ENCODE results near the gene IGFLR1. TPM values are rescaled to one million over a fixed set of nuclear protein-coding genes. Genes with fewer than 3 reads are reported as not detected.

Gene IGFLR1
- polyA plus RNA-seq, 1 of the 3 experiments (the other 2 are of a cell fraction): 5.6 TPM

- POLR2A ChIA-PET: no interaction called here
- Histone ChIP-seq H2AFZ (ENCODE audit: low read depth) (no peak overlapping the region), H3K79me2 (ENCODE audit: insufficient read depth) (no peaks in the 10 kb centered on the region), H3K9me3 (no peaks in the 10 kb centered on the region), H3F3A (replicated peaks; ENCODE audit: insufficient read depth) (no peaks in the 10 kb centered on the region), H3K4me1 (ENCODE audit: control insufficient read depth in 1 of 2, insufficient read depth in 2 of 2, low read depth in 1 of 2, low read length in 1 of 2) (no peaks in the 10 kb centered on the region), H3K4me2 (no peak overlapping the region), H3K4me3 (ENCODE audit: low read depth in 2 of 2, low read length in 1 of 2) (no peak overlapping the region), H3K36me3 (replicated peaks in 1 of 2; ENCODE audit: control insufficient read depth in 1 of 2, insufficient read depth in 2 of 2, low read length in 1 of 2) (peaks cover 0 to 3% of the 10 kb centered on the region in 2 experiments), H3K9me2 (no peaks in the 10 kb centered on the region), H3K27ac (ENCODE audit: low read depth in 2 of 2, low read length in 1 of 2) (no peak overlapping the region), H3K27me3 (ENCODE audit: insufficient read depth) (no peaks in the 10 kb centered on the region), H3K9ac (no peak overlapping the region), H4K20me1 (ENCODE audit: insufficient read depth) (no peaks in the 10 kb centered on the region)
- CTCF ChIA-PET: interaction anchor here (0.6 to 1.2 kb wide), 2 partner anchors 10 to 141 kb away, joined by 3 to 4 read pairs; no protein-coding TSS in a partner anchor
- 83% methylated on average over 5 of the region's 19 CpGs for WGBS (ENCODE audit: low lambda C conversion rate)
- no peak for DNase-seq
- TF ChIP-seq USF1 (IDR thresholded peaks at IDR 0.05; ENCODE audit: borderline replicate concordance, low read depth) (no peak), YY1 (IDR thresholded peaks at IDR 0.05; ENCODE audit: low read depth) (no peak), IRF3 (IDR thresholded peaks at IDR 0.05; ENCODE audit: low read depth, low read length) (no peak), EP300 (IDR thresholded peaks at IDR 0.05; ENCODE audit: borderline replicate concordance in 1 of 2, low read depth in 1 of 2, low read length in 1 of 2) (no peak), RAD21 (IDR thresholded peaks at IDR 0.05; ENCODE audit: low read length) (no peak), ZBTB33 (IDR thresholded peaks at IDR 0.05; ENCODE audit: borderline replicate concordance, low read depth) (no peak), TAF1 (IDR thresholded peaks at IDR 0.05; ENCODE audit: borderline replicate concordance, low read depth, low read length) (no peak), MXI1 (IDR thresholded peaks at IDR 0.05; ENCODE audit: low read depth, low read length) (no peak), SMC3 (IDR thresholded peaks at IDR 0.05; ENCODE audit: low read depth, low read length) (no peak)
Observed at GRCh38 chr19:35789978-35790944, 48.0 kb upstream of the IGFLR1 start.

- Histone ChIP-seq H3K4me2 (no peak overlapping the region), H3K79me2 (ENCODE audit: insufficient read depth) (no peaks in the 10 kb centered on the region), H3F3A (replicated peaks; ENCODE audit: insufficient read depth) (no peaks in the 10 kb centered on the region), H3K9me2 (no peaks in the 10 kb centered on the region), H4K20me1 (ENCODE audit: insufficient read depth) (no peaks in the 10 kb centered on the region), H3K27me3 (ENCODE audit: insufficient read depth) (no peaks in the 10 kb centered on the region), H3K36me3 (replicated peaks in 1 of 2; ENCODE audit: control insufficient read depth in 1 of 2, insufficient read depth in 2 of 2, low read length in 1 of 2) (peaks cover 0 to 3% of the 10 kb centered on the region in 2 experiments), H3K4me3 (ENCODE audit: low read depth in 2 of 2, low read length in 1 of 2) (no peak overlapping the region), H3K9me3 (no peaks in the 10 kb centered on the region), H3K9ac (no peak overlapping the region), H3K27ac (ENCODE audit: low read depth in 2 of 2, low read length in 1 of 2) (no peak overlapping the region), H3K4me1 (ENCODE audit: control insufficient read depth in 1 of 2, insufficient read depth in 2 of 2, low read depth in 1 of 2, low read length in 1 of 2) (no peaks in the 10 kb centered on the region), H2AFZ (ENCODE audit: low read depth) (no peak overlapping the region)
- WGBS (ENCODE audit: low lambda C conversion rate): 68% methylated on average over 8 of the region's 11 CpGs
- DNase-seq: no peak
- CTCF ChIA-PET: no interaction called here
- POLR2A ChIA-PET: no interaction called here
- TF ChIP-seq FOSL2 (IDR thresholded peaks at IDR 0.05; ENCODE audit: borderline replicate concordance, low read depth) (no peak), FOXJ3 (CRISPR knock-in tag; IDR thresholded peaks at IDR 0.05) (no peak), TEAD4 (IDR thresholded peaks at IDR 0.05; ENCODE audit: borderline replicate concordance, insufficient read depth) (no peak), POLR2AphosphoS5 (IDR thresholded peaks at IDR 0.05; ENCODE audit: low read depth, low read length) (no peak), MEF2A (IDR thresholded peaks at IDR 0.05; ENCODE audit: borderline replicate concordance, low read depth) (no peak), JUND (IDR thresholded peaks at IDR 0.05) (no peak), NFIC (IDR thresholded peaks at IDR 0.05; ENCODE audit: borderline replicate concordance) (no peak), RXRA (IDR thresholded peaks at IDR 0.05; ENCODE audit: borderline replicate concordance, low read depth) (no peak), TCF12 (IDR thresholded peaks at IDR 0.05) (no peak), RAD21 (IDR thresholded peaks at IDR 0.05; ENCODE audit: low read length) (no peak), CTCF (IDR thresholded peaks at IDR 0.05) (no peak)
Observed at GRCh38 chr19:35789195-35789977, 47.1 kb upstream of the IGFLR1 start.
